Midbrain (tissue), 1 donor: ENCODE data around the gene GBX2.

ENCODE experiments used
- DNase-seq: peaks from one replicate; lab custom pipeline; 2025; lab: John Stamatoyannopoulos, UW

GBX2 gene

DNA sequence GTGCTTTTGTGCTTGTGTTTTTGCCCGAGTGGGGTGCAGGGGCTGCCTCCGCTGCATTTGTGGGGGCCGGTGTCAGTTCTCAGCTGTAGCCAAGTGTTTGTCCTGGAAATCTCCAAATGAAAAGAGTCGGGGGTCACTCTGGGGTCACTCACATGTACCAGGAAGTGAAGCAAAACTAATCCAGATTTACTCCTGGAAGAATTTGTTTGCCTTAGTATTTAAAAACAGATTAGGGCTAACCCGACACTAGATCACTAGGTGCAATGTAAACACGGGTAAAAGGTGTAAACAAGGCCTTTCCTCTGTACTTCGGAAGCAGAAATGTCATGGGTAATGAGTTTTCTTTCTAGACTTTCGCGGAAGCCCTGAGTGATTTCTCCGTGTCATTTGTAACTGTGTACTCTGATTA lies 50.3 kb downstream of the GBX2 start:
- no peak for DNase-seq

DNA sequence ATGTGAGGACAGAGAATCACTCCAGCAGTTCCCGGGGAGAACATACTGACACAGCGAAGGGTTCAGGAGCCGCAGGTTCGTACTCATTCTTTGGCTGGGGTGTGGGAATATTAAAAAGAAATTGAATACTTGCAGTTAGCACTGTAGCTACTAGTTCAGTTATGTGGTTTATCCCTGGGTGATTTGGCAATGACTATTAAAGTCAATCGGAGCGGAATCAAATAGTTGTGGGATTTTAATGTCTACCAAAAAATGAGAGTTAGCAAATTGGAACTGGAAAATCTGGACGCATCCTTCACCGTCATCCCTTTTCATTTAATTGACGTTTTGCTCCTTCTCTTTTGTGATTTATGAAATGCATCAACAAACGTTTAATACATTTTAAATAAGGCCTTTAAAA lies 50.8 kb downstream of the GBX2 start:
- no peak for DNase-seq
